WTC11 (cell line): ENCODE results near the gene ARL15. TPM values are rescaled to one million over a fixed set of nuclear protein-coding genes. Genes with fewer than 3 reads are reported as not detected.

Experiments
- ATAC-seq: fragments of 200-7000 bp; cut with Tn5 transposase; 2 replicates; pipeline ENCODE4 v1.10.0; 2021; ENCODE audit warnings: mild to moderate bottlenecking, moderate library complexity
- CTCF ChIA-PET: fragments of 300-600 bp; sonication (Branson Sonifier 250); formaldehyde crosslinking; loops from one replicate; lab custom pipeline; 2021; ENCODE audit warnings: antibody characterized with exemption; lab: Charles Lee
- POLR2A ChIA-PET: fragments of 350-600 bp; sonication (Branson Sonifier 250); formaldehyde crosslinking; loops from one replicate; lab custom pipeline; 2021; ENCODE audit warnings: antibody characterized with exemption; lab: Charles Lee
- DNase-seq: peaks from one replicate; pipeline ENCODE4 v3.0.0; 2021; ENCODE audit warnings: low spot score
- H3K27ac Mint-ChIP-seq: 2 replicates; pipeline ENCODE4 v1.8.0; 2021; ENCODE audit warnings: mixed read lengths
- H3K27me3 Mint-ChIP-seq: 2 replicates; pipeline ENCODE4 v1.8.0; 2021; ENCODE audit warnings: low read depth, mild to moderate bottlenecking, moderate library complexity, mixed read lengths
- H3K36me3 Mint-ChIP-seq: 2 replicates; pipeline ENCODE4 v1.8.0; 2021; ENCODE audit warnings: mixed read lengths
- H3K4me1 Mint-ChIP-seq: 2 replicates; pipeline ENCODE4 v1.8.0; 2022; ENCODE audit warnings: mixed read lengths
- H3K4me3 Mint-ChIP-seq: 2 replicates; pipeline ENCODE4 v1.8.0; 2021; ENCODE audit warnings: mild to moderate bottlenecking, moderate library complexity, mixed read lengths
- H3K9me3 Mint-ChIP-seq: 2 replicates; pipeline ENCODE4 v1.8.0; 2021; ENCODE audit warnings: mixed read lengths
- AR ChIP-seq: fragments of 250-450 bp; sonication (Bioruptor Pico); IDR thresholded peaks from 2 replicates; pipeline ENCODE4 v1.9.0; 2021; ENCODE audit warnings: mild to moderate bottlenecking
- CBFB ChIP-seq: sonication (generic); formaldehyde crosslinking; IDR thresholded peaks from 2 replicates; pipeline ENCODE4 v1.8.1; 2022; ENCODE audit warnings: mild to moderate bottlenecking, low read depth, missing genetic modification reagents
- CREB1 ChIP-seq: sonication (generic); formaldehyde crosslinking; IDR thresholded peaks from 2 replicates; pipeline ENCODE4 v1.8.0; 2023; ENCODE audit warnings: mild to moderate bottlenecking, missing genetic modification reagents
- FOXP4 ChIP-seq: sonication (generic); formaldehyde crosslinking; IDR thresholded peaks from 2 replicates; pipeline ENCODE4 v1.8.0; 2022; ENCODE audit warnings: mild to moderate bottlenecking, missing genetic modification reagents
- ZBTB21 ChIP-seq: sonication (generic); formaldehyde crosslinking; IDR thresholded peaks from 2 replicates; pipeline ENCODE4 v1.8.1; 2023; ENCODE audit warnings: mild to moderate bottlenecking, missing genetic modification reagents, borderline replicate concordance
- ZNF512 ChIP-seq: sonication (generic); formaldehyde crosslinking; IDR thresholded peaks from 2 replicates; pipeline ENCODE4 v1.8.1; 2022; ENCODE audit warnings: missing genetic modification reagents, borderline replicate concordance
- ZNF532 ChIP-seq: fragments of 250-450 bp; sonication (Bioruptor Pico); IDR thresholded peaks from 2 replicates; pipeline ENCODE4 v1.9.0; 2021; ENCODE audit warnings: mild to moderate bottlenecking, borderline replicate concordance
- total RNA-seq: library from RNA; stranded (reverse); gene quantifications from 3 replicates; pipeline ENCODE4 v1.2.3, GENCODE V29; 2021

The ARL15 gene
- total RNA-seq, 1 experiment from 2014 or later, result 20.1 TPM

GRCh38 chr5:54091307-54092130 is 218.9 kb downstream of the ARL15 start (continued):
- TF ChIP-seq CBFB (CRISPR knock-in tag), result no peak
- no peak for TF ChIP-seq ZBTB21 (CRISPR knock-in tag)
- TF ChIP-seq FOXP4, result no peak
- TF ChIP-seq AR, result no peak
- no peak for TF ChIP-seq ZNF512
- no peak for TF ChIP-seq ZNF532

GRCh38 chr5:54090495-54091120 is 219.8 kb downstream of the ARL15 start:
- TF ChIP-seq FOXP4 (no peak), CREB1 (CRISPR knock-in tag) (no peak), AR (no peak)
- Mint-ChIP-seq H3K9me3 (no peaks in the 10 kb centered on the region), H3K27ac (no peak overlapping the region), H3K27me3 (no peaks in the 10 kb centered on the region), H3K4me1 (peaks cover 48% of the 10 kb centered on the region), H3K4me3 (no peak overlapping the region), H3K36me3 (no peaks in the 10 kb centered on the region)
- CTCF ChIA-PET, result no interaction called here
- POLR2A ChIA-PET, result no interaction called here
- DNase-seq (no peak), ATAC-seq (no peak)
